GM23338 (cell line): ENCODE data around the gene ALOX12. TPM values are rescaled to one million over a fixed set of nuclear protein-coding genes. Genes with fewer than 3 reads are reported as not detected.

Experiments
- ATAC-seq: fragments of 200-7000 bp; cut with Tn5 transposase; 3 replicates; pipeline ENCODE4 v1.9.1; 2020
- DNase-seq: peaks from one replicate; pipeline ENCODE4 v3.0.0-alpha.2; 2015; ENCODE audit warnings: low spot score
- H2AFZ ChIP-seq: fragments of 200-600 bp; sonication (generic); 2 replicates; pipeline ENCODE4 v1.8.0; 2016; ENCODE audit warnings: antibody characterized with exemption, mild to moderate bottlenecking, moderate library complexity
- H3F3A ChIP-seq: fragments of 200-600 bp; sonication (generic); replicated peaks from 2 replicates; pipeline ENCODE4 v1.8.0; 2017; ENCODE audit warnings: antibody characterized with exemption, mixed run types, low read depth
- H3K27ac ChIP-seq: fragments of 200-600 bp; sonication (generic); 2 replicates; pipeline ENCODE4 v1.6.1; 2016; ENCODE audit warnings: low read depth
- H3K27me3 ChIP-seq: fragments of 200-600 bp; sonication (generic); 2 replicates; pipeline ENCODE4 v1.8.0; 2016; ENCODE audit warnings: mild to moderate bottlenecking, mixed run types, moderate library complexity; ENCODE audit not compliant: insufficient read depth
- H3K36me3 ChIP-seq: fragments of 200-600 bp; sonication (generic); 2 replicates; pipeline ENCODE4 v1.8.0; 2016; ENCODE audit warnings: mild to moderate bottlenecking; ENCODE audit not compliant: insufficient read depth
- H3K4me1 ChIP-seq: fragments of 200-600 bp; sonication (generic); 2 replicates; pipeline ENCODE4 v1.8.0; 2016; ENCODE audit warnings: mild to moderate bottlenecking, moderate library complexity; ENCODE audit not compliant: insufficient read depth
- H3K4me2 ChIP-seq: fragments of 200-600 bp; sonication (generic); 2 replicates; pipeline ENCODE4 v1.7.1; 2017; ENCODE audit warnings: mixed run types
- H3K4me3 ChIP-seq: fragments of 200-600 bp; sonication (generic); 2 replicates; pipeline ENCODE4 v1.6.1; 2016; ENCODE audit warnings: mixed run types
- H3K79me2 ChIP-seq: fragments of 200-600 bp; sonication (generic); replicated peaks from 2 replicates; pipeline ENCODE4 v1.8.0; 2017; ENCODE audit warnings: mild to moderate bottlenecking; ENCODE audit not compliant: insufficient read depth
- H3K9me2 ChIP-seq: fragments of 200-600 bp; sonication (generic); 2 replicates; pipeline ENCODE4 v1.8.0; 2017; ENCODE audit not compliant: insufficient read depth
- H4K20me1 ChIP-seq: fragments of 200-600 bp; sonication (generic); replicated peaks from 2 replicates; pipeline ENCODE4 v1.8.0; 2017; ENCODE audit warnings: mild to moderate bottlenecking; ENCODE audit not compliant: insufficient read depth
- H3K27ac Mint-ChIP-seq: 2 replicates; pipeline ENCODE4 v1.8.0; 2020; ENCODE audit warnings: inconsistent platforms, mild to moderate bottlenecking, moderate library complexity, mixed read lengths
- H3K27me3 Mint-ChIP-seq: 3 replicates; pipeline ENCODE4 v1.8.0; 2022; ENCODE audit warnings: low read depth, mild to moderate bottlenecking, moderate library complexity, mixed read lengths, inconsistent platforms; ENCODE audit not compliant: insufficient read depth, poor library complexity
- H3K36me3 Mint-ChIP-seq: 3 replicates; pipeline ENCODE4 v1.8.0; 2021; ENCODE audit warnings: low read depth, mild to moderate bottlenecking, inconsistent platforms, moderate library complexity, mixed read lengths
- H3K4me1 Mint-ChIP-seq: 3 replicates; pipeline ENCODE4 v1.8.0; 2020; ENCODE audit warnings: mild to moderate bottlenecking, inconsistent platforms, mixed read lengths
- H3K4me3 Mint-ChIP-seq: 3 replicates; pipeline ENCODE4 v1.8.0; 2021; ENCODE audit warnings: moderate library complexity, mild to moderate bottlenecking, inconsistent platforms, mixed read lengths
- H3K9me3 Mint-ChIP-seq: 3 replicates; pipeline ENCODE4 v1.8.0; 2020; ENCODE audit warnings: moderate library complexity, mild to moderate bottlenecking, inconsistent platforms, mixed read lengths
- CREB1 ChIP-seq: fragments of 250-450 bp; sonication (Bioruptor Pico); IDR thresholded peaks from 2 replicates; pipeline ENCODE4 v1.5.0; 2020; ENCODE audit warnings: low read depth, mild to moderate bottlenecking, moderate library complexity
- ETS1 ChIP-seq: IDR thresholded peaks from 2 replicates; pipeline ENCODE4 v1.6.1; 2016; ENCODE audit warnings: antibody characterized with exemption
- EZH2 ChIP-seq: fragments of 200-600 bp; sonication (generic); IDR thresholded peaks from one replicate; pipeline ENCODE4 v1.8.0; 2017; ENCODE audit warnings: antibody characterized with exemption, mild to moderate bottlenecking, low read depth; ENCODE audit not compliant: unreplicated experiment
- EZH2phosphoT487 ChIP-seq: fragments of 200-600 bp; sonication (generic); IDR thresholded peaks from one replicate; pipeline ENCODE4 v1.8.1; 2018; ENCODE audit warnings: antibody characterized with exemption; ENCODE audit not compliant: unreplicated experiment
- JUNB ChIP-seq: IDR thresholded peaks from one replicate; pipeline ENCODE4 v1.6.1; 2016; ENCODE audit warnings: antibody characterized with exemption; ENCODE audit not compliant: unreplicated experiment
- NANOG ChIP-seq: IDR thresholded peaks from 2 replicates; pipeline ENCODE4 v1.6.1; 2016; ENCODE audit warnings: antibody characterized with exemption, borderline replicate concordance
- POLR2AphosphoS5 ChIP-seq: IDR thresholded peaks from 2 replicates; pipeline ENCODE4 v1.6.1; 2016; ENCODE audit warnings: antibody characterized with exemption, low read depth
- STAT1 ChIP-seq: IDR thresholded peaks from one replicate; pipeline ENCODE4 v1.6.1; 2016; ENCODE audit warnings: antibody characterized with exemption; ENCODE audit not compliant: unreplicated experiment
- ZNF114 ChIP-seq: fragments of 250-450 bp; sonication (Bioruptor Pico); IDR thresholded peaks from 2 replicates; pipeline ENCODE4 v1.5.0; 2020; ENCODE audit warnings: mild to moderate bottlenecking, moderate library complexity
- ZNF331 ChIP-seq: fragments of 250-450 bp; sonication (Bioruptor Pico); IDR thresholded peaks from 2 replicates; pipeline ENCODE4 v1.5.0; 2020; ENCODE audit warnings: low read depth, mild to moderate bottlenecking, moderate library complexity
- polyA plus RNA-seq: library from polyadenylated mRNA; unstranded; fragments of >200 nt; fragmentation: Nextera tagmentation; extraction: Ambion mirVana; gene quantifications from 2 replicates; pipeline ENCODE4 v1.2.1, GENCODE V29; 2016
- total RNA-seq: library from RNA; depleted of rRNA; stranded (reverse); fragments of >200 nt; shearing (Covaris generic); gene quantifications from 2 replicates; pipeline ENCODE4 v1.2.3, GENCODE V29; 2014
- TF ChIP-seq, protein P1 (sequence below): fragments of 250-450 bp; sonication (Bioruptor Pico); IDR thresholded peaks from 2 replicates; pipeline ENCODE4 v1.5.0; 2020; ENCODE audit warnings: mild to moderate bottlenecking, moderate library complexity
- TF ChIP-seq, protein P2 (sequence below), 2 experiments: fragments of 200-600 bp in 1 of 2; sonication (generic) in 1 of 2; conservative IDR thresholded peaks; 2 replicates each; pipeline versions ENCODE4 v1.5.1 to v1.6.1; 2016 to 2017; ENCODE audit warnings: antibody characterized with exemption in 2 of 2, low read depth in 2 of 2, mild to moderate bottlenecking in 2 of 2, moderate library complexity in 1 of 2
- TF ChIP-seq, protein P3 (sequence below): IDR thresholded peaks from one replicate; pipeline ENCODE4 v1.6.1; 2018; ENCODE audit warnings: antibody characterized with exemption; ENCODE audit not compliant: unreplicated experiment

Gene ALOX12
- total and polyA plus RNA-seq, 2 experiments from 2014 or later, result 1.2 to 1.8 TPM

- Histone ChIP-seq H3K36me3 (no peaks in the 10 kb centered on the region), H2AFZ (no peak overlapping the region), H3K9me2 (no peaks in the 10 kb centered on the region), H3K79me2 (peaks cover 23% of the 10 kb centered on the region), H3K4me2 (no peak overlapping the region), H3K27me3 (peaks cover 3% of the 10 kb centered on the region; the same call in 1 of the 2 replicates), H3F3A (peaks cover 11% of the 10 kb centered on the region; the same call in 1 of the 2 replicates), H3K4me3 (no peak overlapping the region), H4K20me1 (peaks cover 11% of the 10 kb centered on the region; the same call in 1 of the 2 replicates), H3K27ac (no peak overlapping the region), H3K4me1 (peaks cover 18% of the 10 kb centered on the region; the same call in 1 of the 2 replicates)
- Mint-ChIP-seq H3K4me1 (peaks cover 26% of the 10 kb centered on the region), H3K27me3 (peaks cover 25% of the 10 kb centered on the region), H3K27ac (no peak overlapping the region), H3K4me3 (peak overlapping the region; percentile 96), H3K9me3 (no peaks in the 10 kb centered on the region; the same call in 2 of the 3 replicates), H3K36me3 (peaks cover 14% of the 10 kb centered on the region; the same call in 2 of the 3 replicates)
- ATAC-seq (no peak), DNase-seq (no peak)
- TF ChIP-seq ZNF331 (CRISPR knock-in tag) (no peak), POLR2AphosphoS5 (no peak), CREB1 (CRISPR knock-in tag) (no peak), ZNF114 (CRISPR knock-in tag) (no peak), JUNB (no peak), EZH2phosphoT487 (no peak), NANOG (no peak), STAT1 (no peak), EZH2 (no peak), ETS1 (no peak)
- TF ChIP-seq, protein P1, sequence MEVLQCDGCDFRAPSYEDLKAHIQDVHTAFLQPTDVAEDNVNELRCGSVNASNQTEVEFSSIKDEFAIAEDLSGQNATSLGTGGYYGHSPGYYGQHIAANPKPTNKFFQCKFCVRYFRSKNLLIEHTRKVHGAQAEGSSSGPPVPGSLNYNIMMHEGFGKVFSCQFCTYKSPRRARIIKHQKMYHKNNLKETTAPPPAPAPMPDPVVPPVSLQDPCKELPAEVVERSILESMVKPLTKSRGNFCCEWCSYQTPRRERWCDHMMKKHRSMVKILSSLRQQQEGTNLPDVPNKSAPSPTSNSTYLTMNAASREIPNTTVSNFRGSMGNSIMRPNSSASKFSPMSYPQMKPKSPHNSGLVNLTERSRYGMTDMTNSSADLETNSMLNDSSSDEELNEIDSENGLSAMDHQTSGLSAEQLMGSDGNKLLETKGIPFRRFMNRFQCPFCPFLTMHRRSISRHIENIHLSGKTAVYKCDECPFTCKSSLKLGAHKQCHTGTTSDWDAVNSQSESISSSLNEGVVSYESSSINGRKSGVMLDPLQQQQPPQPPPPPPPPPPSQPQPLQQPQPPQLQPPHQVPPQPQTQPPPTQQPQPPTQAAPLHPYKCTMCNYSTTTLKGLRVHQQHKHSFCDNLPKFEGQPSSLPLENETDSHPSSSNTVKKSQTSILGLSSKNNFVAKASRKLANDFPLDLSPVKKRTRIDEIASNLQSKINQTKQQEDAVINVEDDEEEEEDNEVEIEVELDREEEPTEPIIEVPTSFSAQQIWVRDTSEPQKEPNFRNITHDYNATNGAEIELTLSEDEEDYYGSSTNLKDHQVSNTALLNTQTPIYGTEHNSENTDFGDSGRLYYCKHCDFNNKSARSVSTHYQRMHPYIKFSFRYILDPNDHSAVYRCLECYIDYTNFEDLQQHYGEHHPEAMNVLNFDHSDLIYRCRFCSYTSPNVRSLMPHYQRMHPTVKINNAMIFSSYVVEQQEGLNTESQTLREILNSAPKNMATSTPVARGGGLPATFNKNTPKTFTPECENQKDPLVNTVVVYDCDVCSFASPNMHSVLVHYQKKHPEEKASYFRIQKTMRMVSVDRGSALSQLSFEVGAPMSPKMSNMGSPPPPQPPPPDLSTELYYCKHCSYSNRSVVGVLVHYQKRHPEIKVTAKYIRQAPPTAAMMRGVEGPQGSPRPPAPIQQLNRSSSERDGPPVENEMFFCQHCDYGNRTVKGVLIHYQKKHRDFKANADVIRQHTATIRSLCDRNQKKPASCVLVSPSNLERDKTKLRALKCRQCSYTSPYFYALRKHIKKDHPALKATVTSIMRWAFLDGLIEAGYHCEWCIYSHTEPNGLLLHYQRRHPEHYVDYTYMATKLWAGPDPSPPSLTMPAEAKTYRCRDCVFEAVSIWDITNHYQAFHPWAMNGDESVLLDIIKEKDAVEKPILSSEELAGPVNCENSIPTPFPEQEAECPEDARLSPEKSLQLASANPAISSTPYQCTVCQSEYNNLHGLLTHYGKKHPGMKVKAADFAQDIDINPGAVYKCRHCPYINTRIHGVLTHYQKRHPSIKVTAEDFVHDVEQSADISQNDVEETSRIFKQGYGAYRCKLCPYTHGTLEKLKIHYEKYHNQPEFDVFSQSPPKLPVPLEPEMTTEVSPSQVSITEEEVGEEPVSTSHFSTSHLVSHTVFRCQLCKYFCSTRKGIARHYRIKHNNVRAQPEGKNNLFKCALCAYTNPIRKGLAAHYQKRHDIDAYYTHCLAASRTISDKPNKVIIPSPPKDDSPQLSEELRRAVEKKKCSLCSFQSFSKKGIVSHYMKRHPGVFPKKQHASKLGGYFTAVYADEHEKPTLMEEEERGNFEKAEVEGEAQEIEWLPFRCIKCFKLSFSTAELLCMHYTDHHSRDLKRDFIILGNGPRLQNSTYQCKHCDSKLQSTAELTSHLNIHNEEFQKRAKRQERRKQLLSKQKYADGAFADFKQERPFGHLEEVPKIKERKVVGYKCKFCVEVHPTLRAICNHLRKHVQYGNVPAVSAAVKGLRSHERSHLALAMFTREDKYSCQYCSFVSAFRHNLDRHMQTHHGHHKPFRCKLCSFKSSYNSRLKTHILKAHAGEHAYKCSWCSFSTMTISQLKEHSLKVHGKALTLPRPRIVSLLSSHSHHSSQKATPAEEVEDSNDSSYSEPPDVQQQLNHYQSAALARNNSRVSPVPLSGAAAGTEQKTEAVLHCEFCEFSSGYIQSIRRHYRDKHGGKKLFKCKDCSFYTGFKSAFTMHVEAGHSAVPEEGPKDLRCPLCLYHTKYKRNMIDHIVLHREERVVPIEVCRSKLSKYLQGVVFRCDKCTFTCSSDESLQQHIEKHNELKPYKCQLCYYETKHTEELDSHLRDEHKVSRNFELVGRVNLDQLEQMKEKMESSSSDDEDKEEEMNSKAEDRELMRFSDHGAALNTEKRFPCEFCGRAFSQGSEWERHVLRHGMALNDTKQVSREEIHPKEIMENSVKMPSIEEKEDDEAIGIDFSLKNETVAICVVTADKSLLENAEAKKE (CRISPR knock-in tag), result no peak
- TF ChIP-seq, protein P2, sequence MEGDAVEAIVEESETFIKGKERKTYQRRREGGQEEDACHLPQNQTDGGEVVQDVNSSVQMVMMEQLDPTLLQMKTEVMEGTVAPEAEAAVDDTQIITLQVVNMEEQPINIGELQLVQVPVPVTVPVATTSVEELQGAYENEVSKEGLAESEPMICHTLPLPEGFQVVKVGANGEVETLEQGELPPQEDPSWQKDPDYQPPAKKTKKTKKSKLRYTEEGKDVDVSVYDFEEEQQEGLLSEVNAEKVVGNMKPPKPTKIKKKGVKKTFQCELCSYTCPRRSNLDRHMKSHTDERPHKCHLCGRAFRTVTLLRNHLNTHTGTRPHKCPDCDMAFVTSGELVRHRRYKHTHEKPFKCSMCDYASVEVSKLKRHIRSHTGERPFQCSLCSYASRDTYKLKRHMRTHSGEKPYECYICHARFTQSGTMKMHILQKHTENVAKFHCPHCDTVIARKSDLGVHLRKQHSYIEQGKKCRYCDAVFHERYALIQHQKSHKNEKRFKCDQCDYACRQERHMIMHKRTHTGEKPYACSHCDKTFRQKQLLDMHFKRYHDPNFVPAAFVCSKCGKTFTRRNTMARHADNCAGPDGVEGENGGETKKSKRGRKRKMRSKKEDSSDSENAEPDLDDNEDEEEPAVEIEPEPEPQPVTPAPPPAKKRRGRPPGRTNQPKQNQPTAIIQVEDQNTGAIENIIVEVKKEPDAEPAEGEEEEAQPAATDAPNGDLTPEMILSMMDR (conservative IDR thresholded peaks at IDR 0.05; ENCODE audit: low read depth in 2 of 2), result no peak
- TF ChIP-seq, protein P3, sequence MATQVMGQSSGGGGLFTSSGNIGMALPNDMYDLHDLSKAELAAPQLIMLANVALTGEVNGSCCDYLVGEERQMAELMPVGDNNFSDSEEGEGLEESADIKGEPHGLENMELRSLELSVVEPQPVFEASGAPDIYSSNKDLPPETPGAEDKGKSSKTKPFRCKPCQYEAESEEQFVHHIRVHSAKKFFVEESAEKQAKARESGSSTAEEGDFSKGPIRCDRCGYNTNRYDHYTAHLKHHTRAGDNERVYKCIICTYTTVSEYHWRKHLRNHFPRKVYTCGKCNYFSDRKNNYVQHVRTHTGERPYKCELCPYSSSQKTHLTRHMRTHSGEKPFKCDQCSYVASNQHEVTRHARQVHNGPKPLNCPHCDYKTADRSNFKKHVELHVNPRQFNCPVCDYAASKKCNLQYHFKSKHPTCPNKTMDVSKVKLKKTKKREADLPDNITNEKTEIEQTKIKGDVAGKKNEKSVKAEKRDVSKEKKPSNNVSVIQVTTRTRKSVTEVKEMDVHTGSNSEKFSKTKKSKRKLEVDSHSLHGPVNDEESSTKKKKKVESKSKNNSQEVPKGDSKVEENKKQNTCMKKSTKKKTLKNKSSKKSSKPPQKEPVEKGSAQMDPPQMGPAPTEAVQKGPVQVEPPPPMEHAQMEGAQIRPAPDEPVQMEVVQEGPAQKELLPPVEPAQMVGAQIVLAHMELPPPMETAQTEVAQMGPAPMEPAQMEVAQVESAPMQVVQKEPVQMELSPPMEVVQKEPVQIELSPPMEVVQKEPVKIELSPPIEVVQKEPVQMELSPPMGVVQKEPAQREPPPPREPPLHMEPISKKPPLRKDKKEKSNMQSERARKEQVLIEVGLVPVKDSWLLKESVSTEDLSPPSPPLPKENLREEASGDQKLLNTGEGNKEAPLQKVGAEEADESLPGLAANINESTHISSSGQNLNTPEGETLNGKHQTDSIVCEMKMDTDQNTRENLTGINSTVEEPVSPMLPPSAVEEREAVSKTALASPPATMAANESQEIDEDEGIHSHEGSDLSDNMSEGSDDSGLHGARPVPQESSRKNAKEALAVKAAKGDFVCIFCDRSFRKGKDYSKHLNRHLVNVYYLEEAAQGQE, result no peak
These were observed 14.7 kb downstream of the ALOX12 start for GRCh38 chr17:7010523-7010922.
